Pancreas (tissue), 10 donors: Measurements from ENCODE around the gene SRSF5. TPM values are rescaled to one million over a fixed set of nuclear protein-coding genes. Genes with fewer than 3 reads are reported as not detected.

Source experiments
- ATAC-seq, 4 donors: fragments of 200-7000 bp; cut with Tn5 transposase; one replicate each; pipeline versions ENCODE4 v1.8.0 to v1.9.1; 2020; ENCODE audit warnings: mild to moderate bottlenecking in 4 of 4, moderate library complexity in 4 of 4
- DNase-seq, 6 donors: peaks; one replicate each; pipeline ENCODE4 v3.0.0-alpha.2; 2020
- FAIRE-seq: peaks from 2 replicates; lab custom pipeline; 2012; peaks lifted over from hg19 to GRCh38; lab: Jason Lieb, UNC
- H3K27ac ChIP-seq, 4 donors: fragments of 200-600 bp; sonication (generic); 1 replicate in 3 of 4; 2 replicates in 1 of 4; pipeline versions ENCODE4 v1.5.0 to v1.8.0; 2020
- H3K27me3 ChIP-seq, 4 donors: fragments of 200-600 bp; one replicate each; pipeline ENCODE4 v1.8.0; 2021
- H3K36me3 ChIP-seq, 3 donors: fragments of 200-600 bp; sonication (generic) in 1 of 3; one replicate each; pipeline versions ENCODE4 v1.5.0 to v1.8.0; 2020 to 2021
- H3K4me1 ChIP-seq, 3 donors: fragments of 200-600 bp; one replicate each; pipeline ENCODE4 v1.8.0; 2021
- H3K4me3 ChIP-seq, 4 donors: fragments of 200-600 bp; sonication (generic) in 2 of 4; one replicate each; pipeline versions ENCODE4 v1.5.0 to v1.8.0; 2020 to 2021
- H3K9me3 ChIP-seq, 4 donors: fragments of 200-600 bp; one replicate each; pipeline ENCODE4 v1.8.0; 2021
- CTCF ChIP-seq, 4 donors: fragments of 200-600 bp; sonication (generic) in 3 of 4; IDR thresholded peaks; one replicate each; pipeline versions ENCODE4 v1.5.0 to v1.8.0; 2021; ENCODE audit warnings: antibody characterized with exemption in 4 of 4
- WGBS, 2 donors: extraction: QIAGEN DNeasy Blood & Tissue Kit; methylation state at CpG; one replicate each; pipeline ENCODE4 v1.1.7; 2013; 5-methylcytosine and 5-hydroxymethylcytosine counted together
- intact Hi-C, 3 donors: fragments of 100-400 bp; cut with DNase I; formaldehyde crosslinking; loops; one replicate each; pipeline versions ENCODE4 v1.11.1 to v1.14.2; 2022
- polyA plus RNA-seq, 2 donors: library from polyadenylated mRNA; stranded (reverse); fragments of 200-250 nt; gene quantifications; one replicate each; pipeline ENCODE4 v1.2.3, GENCODE V29; 2013
- total RNA-seq, 6 donors: library from RNA; stranded (reverse); fragmentation: NEBNext Ultra II Directional in 4 of 6; extraction: Animal tissue kit (Norgen Biotek cat#: 25700) in 4 of 6; gene quantifications; one replicate each; pipeline versions ENCODE4 v1.2.1 to v1.2.4, GENCODE V29; 2021 to 2023
- donor health status: healthy with polysubstance abuse.
- donor health status: DM: no; HTN: no; CAD: no; lungs with moderate emphysema.
- donor health status: DM: no; HTN: no; CAD: no.
- donor health status: control.
- donor health status: control.
- donor health status: Bipolar disorder and iron deficiency.
- donor health status: DM: yes; HTN: yes; CAD: no.
- donor health status: DM: no; HTN: no; CAD: no.
- donor health status: DM: no; HTN: no; CAD: no.
- donor health status: DM: yes; HTN: yes; CAD: no.

Gene SRSF5
- total and polyA plus RNA-seq, 8 donors = 78.0 to 314 (median 135) TPM

DNA sequence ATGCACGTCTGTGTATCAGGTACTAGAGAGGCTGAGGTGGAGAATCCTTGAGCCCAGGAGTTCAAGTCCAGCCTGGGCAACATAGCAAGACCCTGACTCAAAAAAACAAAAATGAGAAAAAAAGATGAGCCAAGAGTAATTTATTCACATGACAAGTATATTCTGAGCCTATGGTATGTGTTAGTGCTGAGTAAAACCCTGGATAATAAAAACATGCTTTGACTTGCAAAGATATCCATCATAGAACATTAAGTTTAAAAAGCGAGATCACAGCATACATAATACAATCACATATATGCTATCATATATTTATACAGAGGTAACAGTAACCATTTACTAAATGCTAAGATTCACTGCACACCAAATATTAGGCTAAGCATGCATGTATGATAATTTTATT lies 54.0 kb downstream of the SRSF5 start:
- no peak for FAIRE-seq
- no peak for DNase-seq
- no peaks in the 10 kb centered on the region for H3K9me3 ChIP-seq
- no peak for TF ChIP-seq CTCF (IDR thresholded peaks at IDR 0.05)
- WGBS, 2 donors = 50 to 70% methylated on average over 2 of the region's 2 CpGs
- H3K36me3 ChIP-seq = no peaks in the 10 kb centered on the region
- no peak overlapping the region for H3K27ac ChIP-seq
- no peaks in the 10 kb centered on the region for H3K27me3 ChIP-seq
- intact Hi-C loops = loop anchor here in 1 of 3 donors (5.0 kb wide), 1 partner anchor 206 kb away; no protein-coding TSS in a partner anchor
- ATAC-seq = no peak
- no peaks in the 10 kb centered on the region for H3K4me1 ChIP-seq
- H3K4me3 ChIP-seq = no peak overlapping the region

Other genes starting within 250 kb of the SRSF5 start
- not detected for gene CCDC177, start 192.3 kb upstream of the SRSF5 start, total RNA-seq
- not detected for gene CCDC177, start 192.3 kb upstream of the SRSF5 start, polyA plus RNA-seq
- 10 to 100 TPM; 17.8 to 41.9 (median 22.8) TPM for gene SUSD6, start 155.5 kb upstream of the SRSF5 start, total RNA-seq
- 10 to 100 TPM in 1 of 2 donors, 1 to 10 TPM in 1; 8.9 to 12.2 TPM for gene SUSD6, start 155.5 kb upstream of the SRSF5 start, polyA plus RNA-seq
- under 1 TPM in 1 of 6 donors, not detected in 5; 0.06 TPM for gene SLC10A1, start 30.1 kb downstream of the SRSF5 start, total RNA-seq
- not detected for gene SLC10A1, start 30.1 kb downstream of the SRSF5 start, polyA plus RNA-seq
- 10 to 100 TPM in 1 of 6 donors, 1 to 10 TPM in 5; 2.2 to 55.7 (median 6.3) TPM for gene SMOC1, start 112.3 kb downstream of the SRSF5 start, total RNA-seq
- gene SMOC1, start 112.3 kb downstream of the SRSF5 start, polyA plus RNA-seq = 10 to 100 TPM in 1 of 2 donors, 1 to 10 TPM in 1; 2.9 to 12.5 TPM